ENCODE results near the gene ARMH3.

Gene ARMH3

GRCh38 chr10:101894266-101894665 is 161.7 kb downstream of the ARMH3 start:
- no peak for DNase-seq

DNA sequence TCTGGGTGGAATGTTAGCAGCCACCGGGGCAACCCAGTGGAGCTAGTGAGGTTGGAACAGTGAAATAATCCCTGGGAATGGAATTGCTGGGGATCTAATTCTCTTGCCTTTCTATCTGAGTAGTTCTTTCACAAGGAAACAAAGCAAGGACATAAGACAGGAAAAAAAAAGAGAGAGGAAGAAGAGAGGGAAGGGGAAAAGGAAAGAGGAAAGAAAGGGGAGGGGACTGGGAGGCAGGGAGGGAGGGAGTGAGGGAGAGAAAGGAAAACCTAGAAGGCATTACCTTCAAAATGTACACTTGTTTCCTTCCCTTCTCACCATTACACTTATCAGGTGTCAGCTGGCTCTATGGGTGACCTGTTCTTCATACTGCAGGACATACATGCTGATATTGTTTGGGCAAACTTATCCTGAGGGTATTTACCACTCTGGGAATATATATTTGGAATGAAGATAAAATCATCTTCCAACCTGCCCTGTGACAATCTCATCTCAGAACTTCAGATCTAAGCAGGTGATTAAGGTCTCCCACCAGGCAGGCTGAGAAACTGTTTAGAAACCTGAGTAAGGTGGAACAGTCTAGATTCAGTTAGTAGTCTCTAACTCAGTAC is 162.4 kb downstream of the ARMH3 start:
- no peak for DNase-seq

DNA sequence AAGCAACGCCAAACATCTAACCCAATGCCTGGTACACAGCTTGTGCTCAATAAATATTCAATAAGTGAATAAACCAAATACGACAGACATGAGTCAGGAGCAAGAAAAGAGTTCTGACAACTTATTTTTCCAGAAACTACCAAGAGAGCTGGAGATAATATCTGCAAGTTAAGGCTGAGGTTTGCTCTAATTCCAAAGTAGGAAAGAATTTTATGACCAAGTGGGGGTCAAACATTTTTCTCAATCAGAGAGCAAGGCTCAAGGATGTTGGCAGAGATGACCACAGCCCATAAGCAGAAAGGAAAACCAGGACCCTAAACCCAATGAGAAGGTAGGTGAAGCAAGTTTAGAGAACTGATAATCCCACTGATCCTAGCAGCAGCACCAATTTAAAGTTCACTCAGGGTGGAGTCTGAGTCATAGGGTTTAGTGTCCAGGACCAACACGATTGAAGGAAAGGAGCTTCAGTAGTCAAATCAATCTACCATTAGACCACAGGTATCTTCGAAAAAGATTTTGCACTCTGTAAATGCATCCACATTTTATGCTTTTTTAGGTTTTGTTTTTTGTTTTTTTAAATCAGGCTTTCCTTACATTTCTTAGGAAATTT is 163.1 kb downstream of the ARMH3 start:
- no peak for DNase-seq

DNA sequence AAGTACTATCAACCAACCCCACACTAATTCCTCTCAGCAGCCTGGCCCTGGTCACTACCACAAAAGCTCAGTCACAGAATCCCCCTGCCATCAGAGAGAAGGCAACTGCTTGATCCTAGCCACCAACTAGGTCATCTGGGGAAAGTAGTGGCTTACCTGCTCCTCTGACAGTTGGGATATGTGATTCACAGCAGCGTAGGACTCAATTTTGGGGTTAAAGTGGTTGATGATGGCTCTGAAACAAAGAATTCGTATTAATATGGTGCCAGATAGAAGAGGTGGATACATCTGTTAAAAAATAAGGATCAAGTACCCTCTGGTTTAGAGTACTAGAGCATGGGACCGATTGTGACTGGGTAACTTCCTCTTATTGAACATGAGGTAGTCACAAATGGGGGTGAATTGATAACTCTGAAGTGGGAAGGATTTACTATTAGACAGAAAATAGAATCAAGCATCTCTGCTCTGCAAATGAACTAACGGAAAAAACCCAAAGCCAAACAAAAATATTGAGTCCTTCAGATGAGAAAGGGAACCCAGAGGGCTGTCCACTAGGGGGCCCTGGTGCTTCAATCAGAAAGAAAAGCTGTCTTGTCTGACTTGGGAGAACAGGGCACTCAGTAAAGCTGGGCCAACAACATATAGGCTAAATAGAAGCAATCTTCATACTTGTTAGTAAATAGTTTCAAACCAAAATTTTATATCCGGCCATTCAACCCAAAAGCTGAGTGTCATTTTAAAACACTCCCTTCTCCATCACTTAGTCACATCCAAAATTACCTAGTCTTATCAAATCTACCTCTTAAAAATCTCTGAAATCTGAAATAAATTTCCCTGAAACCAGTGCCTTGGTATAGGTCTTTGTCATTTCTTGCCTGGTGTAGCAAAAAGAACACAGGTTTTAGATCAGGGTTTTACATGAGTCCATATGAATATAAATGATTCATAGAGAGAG is 166.4 kb downstream of the ARMH3 start:
- peak; percentile 78 for DNase-seq

- no peak for DNase-seq
Observed at GRCh38 chr10:101888251-101888949, 167.6 kb downstream of the ARMH3 start.

DNA sequence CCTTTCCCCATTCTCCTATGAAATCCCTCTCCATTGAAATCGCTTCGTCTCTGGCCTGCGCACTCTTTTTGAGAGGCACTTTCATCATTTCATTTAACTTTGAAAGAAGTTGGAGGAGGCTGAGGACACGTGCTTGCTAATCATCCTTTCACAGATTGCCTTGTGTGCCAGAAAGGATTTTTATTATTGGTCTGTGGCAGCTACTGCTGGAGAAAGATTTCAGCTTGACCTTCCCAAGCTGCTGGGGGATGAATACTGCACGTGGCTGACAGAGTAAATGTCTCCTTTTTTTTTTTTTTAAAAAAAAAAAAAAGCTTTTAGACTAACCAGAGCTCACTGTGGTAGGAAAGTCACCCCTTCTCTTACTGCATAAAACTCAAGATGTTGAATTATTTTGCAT is 168.2 kb downstream of the ARMH3 start:
- no peak for DNase-seq

DNA sequence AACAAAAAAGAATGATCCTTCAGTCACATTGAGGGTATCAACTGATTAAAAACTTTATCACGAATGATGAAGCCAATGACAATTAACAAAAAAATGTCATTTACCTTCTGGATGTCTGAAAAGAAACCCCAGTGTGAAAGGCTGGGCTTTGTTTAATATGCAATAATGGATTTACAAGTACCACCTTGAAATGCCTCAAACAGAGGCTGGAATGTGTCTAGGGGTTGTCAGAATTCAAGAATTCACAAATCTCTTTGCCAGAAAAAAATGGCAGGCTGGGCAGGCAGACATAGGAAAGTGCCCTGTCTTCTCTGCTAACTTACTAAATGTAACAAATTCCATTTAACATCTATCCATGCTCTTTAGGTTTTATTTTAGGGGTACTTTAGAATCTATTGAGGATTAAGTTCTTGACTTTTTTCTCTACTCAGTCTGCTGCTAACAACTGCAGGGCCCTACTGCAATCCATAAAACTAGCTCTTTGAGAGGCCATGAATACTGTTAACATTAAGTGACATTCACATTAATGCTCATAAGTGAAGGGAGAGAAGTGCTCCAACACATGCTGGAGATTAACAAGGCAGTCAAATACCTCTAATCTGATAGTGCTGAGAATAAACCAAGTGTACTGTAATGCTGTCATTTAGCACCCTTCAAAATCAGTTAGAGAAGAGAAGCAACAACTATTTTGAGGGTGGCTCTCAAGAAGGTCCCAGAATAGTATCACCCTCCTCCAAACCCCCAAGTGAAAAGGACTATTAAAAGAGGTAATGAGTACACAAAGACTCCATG is 169.3 kb downstream of the ARMH3 start:
- DNase-seq, result no peak

GRCh38 chr10:101881036-101881774 is 174.8 kb downstream of the ARMH3 start:
- DNase-seq, result no peak

- no peak for DNase-seq
Observed at GRCh38 chr10:101880232-101880573, 175.8 kb downstream of the ARMH3 start.

DNA sequence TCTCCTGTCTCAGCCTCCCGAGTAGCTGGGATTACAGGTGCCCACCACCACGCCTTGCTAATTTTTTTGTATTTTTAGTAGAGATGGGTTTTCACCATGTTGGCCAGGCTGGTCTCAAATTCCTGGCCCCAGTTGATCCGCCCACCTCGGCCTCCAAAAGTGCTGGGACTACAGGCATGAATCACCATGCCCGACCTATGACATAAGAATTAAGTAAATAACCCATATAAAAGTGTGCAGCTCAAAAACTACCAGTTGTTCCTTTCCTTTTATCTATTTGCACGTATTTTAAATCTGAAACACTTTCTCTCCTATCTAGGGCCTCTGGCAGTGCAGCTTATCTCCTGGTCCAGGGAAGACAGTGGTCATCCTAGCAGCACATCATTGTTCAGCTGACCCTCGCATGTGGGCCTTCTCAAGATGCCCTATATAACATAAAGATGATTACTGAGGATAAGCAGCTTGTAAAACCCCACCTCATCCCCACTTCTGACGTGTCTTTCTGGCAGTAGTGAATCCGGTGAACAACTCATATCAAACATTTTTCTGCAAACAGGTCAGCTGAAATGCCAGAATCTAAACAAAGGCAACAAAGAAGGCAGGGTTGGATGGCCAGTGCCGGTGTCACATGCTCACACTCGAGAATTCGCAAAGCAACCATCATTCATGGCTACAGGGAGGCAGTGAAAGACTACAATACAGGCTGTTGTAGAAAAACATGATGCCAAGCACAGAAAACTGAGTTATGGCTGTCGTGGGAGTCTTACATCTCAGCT is 176.3 kb downstream of the ARMH3 start:
- no peak for DNase-seq

DNA sequence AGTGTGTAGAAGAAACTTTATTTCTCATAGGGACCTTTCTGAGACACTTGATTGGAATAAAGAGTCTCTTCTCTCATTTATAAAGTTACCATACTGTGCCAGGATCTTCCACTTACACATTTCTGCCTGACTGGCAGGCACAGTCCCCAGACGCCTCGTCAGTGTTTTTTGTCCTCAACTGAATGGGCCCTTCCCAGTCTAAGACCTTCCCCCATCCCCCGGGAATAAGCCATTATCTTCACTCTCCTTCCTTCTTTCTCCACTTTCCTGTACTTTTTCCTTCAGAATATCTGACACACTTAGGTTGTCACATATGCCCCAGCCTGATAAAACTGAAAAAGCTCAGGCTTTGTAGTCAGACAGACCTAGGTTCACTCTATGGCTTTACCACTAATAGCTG is 177.1 kb downstream of the ARMH3 start:
- DNase-seq, result no peak

DNA sequence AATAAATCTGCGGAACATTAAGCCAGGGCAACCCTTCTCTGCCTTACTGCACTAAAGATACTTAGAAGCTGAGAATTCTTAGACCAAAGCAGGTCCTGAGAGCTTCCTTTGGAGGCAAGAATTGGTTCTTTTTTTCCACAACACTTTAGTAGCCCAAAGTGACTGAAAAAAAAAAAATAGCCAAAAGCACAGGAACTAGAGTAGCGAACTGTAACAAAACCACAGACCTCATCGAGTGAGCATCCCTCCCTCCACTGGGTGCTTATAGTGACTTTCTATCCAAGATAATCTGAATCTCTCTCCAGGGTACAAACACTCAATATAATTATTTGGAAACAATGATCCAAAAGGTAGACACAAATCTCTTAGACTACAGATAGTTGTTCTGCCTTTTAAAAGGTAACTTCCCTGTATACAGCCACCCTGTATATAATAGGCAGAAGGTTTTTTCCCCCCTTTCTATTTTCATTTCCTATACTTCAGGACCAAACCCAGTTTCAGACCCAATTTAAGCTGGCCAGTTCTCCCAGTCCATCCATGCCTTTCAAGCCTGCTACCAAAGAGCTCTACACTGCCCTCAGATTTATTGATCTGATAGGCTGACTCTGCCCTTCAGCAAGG is 180.8 kb downstream of the ARMH3 start:
- no peak for DNase-seq

DNA sequence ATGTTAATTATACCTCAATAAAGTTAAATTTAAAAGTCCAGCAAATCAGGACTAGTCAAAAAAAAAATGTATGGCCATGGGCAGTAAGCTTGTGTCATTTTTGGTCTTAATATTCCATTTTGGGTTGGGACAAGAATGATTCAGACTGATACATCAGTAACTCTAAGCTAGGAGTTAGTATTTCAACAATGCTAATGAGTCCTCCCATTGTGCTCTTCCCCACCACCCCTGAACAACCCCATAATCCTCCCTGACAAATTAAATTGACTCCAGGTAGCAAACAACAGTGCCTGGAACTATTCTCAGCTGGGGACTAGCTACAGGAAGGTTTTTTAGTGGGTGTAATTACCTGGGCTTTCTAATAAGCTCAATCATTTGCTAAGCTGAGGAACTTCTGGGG is 181.7 kb downstream of the ARMH3 start:
- DNase-seq, result no peak

DNA sequence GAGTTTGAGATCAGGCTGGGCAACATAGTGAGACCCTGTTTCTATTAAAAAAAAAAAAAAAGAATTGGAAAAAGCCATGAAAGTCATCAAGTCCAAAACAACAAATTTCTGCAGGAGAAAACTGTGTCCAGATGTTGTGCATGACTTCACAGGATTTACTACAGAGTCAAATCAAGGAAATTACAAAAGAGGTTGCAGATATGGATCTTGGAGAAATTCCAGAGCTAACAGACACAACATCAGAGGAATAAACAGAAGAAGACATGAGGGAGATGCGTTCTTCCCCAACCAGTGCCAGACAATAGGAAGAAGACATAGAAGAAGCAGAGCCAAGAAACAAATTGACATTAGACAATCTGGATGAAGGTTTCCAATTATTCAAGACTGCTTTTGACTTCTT is 188.0 kb downstream of the ARMH3 start:
- no peak for DNase-seq

- no peak for DNase-seq
Observed at GRCh38 chr10:101859530-101859929, 196.4 kb downstream of the ARMH3 start.

DNA sequence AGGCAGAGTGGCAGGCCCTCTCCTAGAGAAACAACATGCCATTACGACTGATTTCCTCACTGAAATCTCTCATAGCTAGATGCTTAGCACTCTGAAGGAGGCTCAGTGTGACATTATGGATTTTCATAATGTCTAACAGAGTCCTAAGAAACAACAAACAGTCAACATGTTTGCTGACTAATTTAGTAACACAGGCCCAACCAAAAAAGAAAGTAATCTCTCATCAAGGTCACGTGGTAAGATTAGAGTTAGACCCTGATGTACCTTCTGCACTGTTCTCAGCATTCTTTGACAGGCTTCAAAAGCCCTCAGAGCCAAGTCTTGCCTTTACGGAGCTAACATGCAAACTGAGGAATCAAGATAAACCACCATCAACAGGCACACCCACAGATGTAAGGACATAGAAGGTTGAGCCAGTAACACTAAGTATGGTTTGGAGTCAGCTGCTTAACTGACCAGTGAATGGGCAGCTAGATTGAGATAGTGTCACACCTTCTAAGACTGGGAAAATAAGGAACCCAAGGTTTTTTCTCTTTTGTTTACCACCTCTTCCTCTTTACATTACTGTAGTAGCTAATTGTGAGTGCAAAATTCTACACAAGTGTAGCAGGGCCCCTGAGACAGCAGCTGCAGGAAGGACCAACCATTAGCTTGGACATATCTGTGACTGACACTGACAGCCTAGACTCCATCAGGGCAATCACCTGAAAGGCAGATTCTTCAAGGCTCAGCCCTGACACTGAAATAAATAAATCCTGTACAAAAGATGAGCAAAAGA is 197.1 kb downstream of the ARMH3 start:
- DNase-seq, result peak; percentile 25

GRCh38 chr10:101857802-101858476 is 198.0 kb downstream of the ARMH3 start:
- no peak for DNase-seq

GRCh38 chr10:101856626-101857025 is 199.3 kb downstream of the ARMH3 start:
- no peak for DNase-seq

Measured in hematopoietic multipotent progenitor cell treated with erythropoietin and hydrocortisone succinate and interleukin-3 and kit ligand, for 8 days (in vitro differentiated cells).